OCI-LY7 (cell line): ENCODE data around the gene ZBP1. TPM values are rescaled to one million over a fixed set of nuclear protein-coding genes. Genes with fewer than 3 reads are reported as not detected.

Source experiments
- BruUV-seq: library from RNA; stranded (reverse); fragments of 400-500 nt; replicated peaks from 2 replicates; lab custom pipeline; 2021; lab: Mats Ljungman, UMichigan
- CTCF ChIA-PET: fragments of 300-600 bp; sonication (Branson Sonifier 250); formaldehyde crosslinking; loops from one replicate; lab custom pipeline; 2022; ENCODE audit warnings: antibody characterized with exemption; ENCODE audit not compliant: unreplicated experiment; lab: Charles Lee
- POLR2A ChIA-PET: fragments of 300-600 bp; sonication (Branson Sonifier 250); formaldehyde crosslinking; loops from one replicate; lab custom pipeline; 2022; ENCODE audit warnings: antibody characterized with exemption; lab: Charles Lee
- DNase-seq: peaks from one replicate; pipeline ENCODE4 v3.0.0-alpha.2; 2015; ENCODE audit warnings: low spot score
- H2AFZ ChIP-seq: fragments of 200-600 bp; sonication (generic), shearing (Covaris generic); 2 replicates; pipeline ENCODE4 v1.6.1; 2014; ENCODE audit warnings: mild to moderate bottlenecking, antibody characterized with exemption, low read length, moderate library complexity
- H3K27ac ChIP-seq: fragments of 200-600 bp; sonication (generic); 2 replicates; pipeline ENCODE4 v1.5.1; 2014; ENCODE audit warnings: mixed run types, low read depth, mild to moderate bottlenecking, moderate library complexity, low read length, inconsistent platforms; ENCODE audit not compliant: poor library complexity, severe bottlenecking
- H3K36me3 ChIP-seq: fragments of 200-600 bp; sonication (generic); 2 replicates; pipeline ENCODE4 v1.6.1; 2014; ENCODE audit warnings: mild to moderate bottlenecking, antibody characterized with exemption, low read length, moderate library complexity, mixed read lengths; ENCODE audit not compliant: insufficient read depth
- H3K4me1 ChIP-seq: fragments of 200-600 bp; sonication (generic); 2 replicates; pipeline ENCODE4 v1.5.1; 2014; ENCODE audit warnings: mild to moderate bottlenecking, low read length; ENCODE audit not compliant: insufficient read depth, poor library complexity, severe bottlenecking
- H3K4me2 ChIP-seq: fragments of 200-600 bp; sonication (generic); 2 replicates; pipeline ENCODE4 v1.6.1; 2014; ENCODE audit warnings: mild to moderate bottlenecking, low read length
- H3K4me3 ChIP-seq: fragments of 200-600 bp; sonication (generic); 2 replicates; pipeline ENCODE4 v1.5.1; 2014; ENCODE audit warnings: mild to moderate bottlenecking, low read depth, low read length; ENCODE audit not compliant: poor library complexity, severe bottlenecking
- H3K79me2 ChIP-seq: fragments of 200-600 bp; sonication (generic); 2 replicates; pipeline ENCODE4 v1.6.1; 2016; ENCODE audit warnings: low read depth, mild to moderate bottlenecking, low read length, moderate library complexity, mixed read lengths; ENCODE audit not compliant: insufficient read depth
- H3K9me2 ChIP-seq: fragments of 200-600 bp; sonication (generic); 2 replicates; pipeline ENCODE4 v1.6.1; 2016; ENCODE audit warnings: mild to moderate bottlenecking, low read length, mixed read lengths; ENCODE audit not compliant: insufficient read depth
- H3K9me3 ChIP-seq: fragments of 200-600 bp; sonication (generic); 2 replicates; pipeline ENCODE4 v1.6.1; 2014; ENCODE audit warnings: mild to moderate bottlenecking, mixed run types, low read length, mixed read lengths
- H4K20me1 ChIP-seq: fragments of 200-600 bp; sonication (generic); 2 replicates; pipeline ENCODE4 v1.6.1; 2014; ENCODE audit warnings: mild to moderate bottlenecking, antibody characterized with exemption, low read length, moderate library complexity, mixed read lengths; ENCODE audit not compliant: insufficient read depth
- EZH2phosphoT487 ChIP-seq: fragments of 200-600 bp; sonication (generic); IDR thresholded peaks from 2 replicates; pipeline ENCODE4 v1.6.1; 2018; ENCODE audit warnings: low read depth, borderline replicate concordance, mild to moderate bottlenecking, mixed run types, antibody characterized with exemption, low read length, moderate library complexity, mixed read lengths
- intact Hi-C: fragments of 100-400 bp; cut with micrococcal nuclease; formaldehyde crosslinking; loops from one replicate; pipeline ENCODE4 v1.10.0; 2022; ENCODE audit not compliant: unreplicated experiment
- total RNA-seq, 2 experiments: library from RNA; depleted of rRNA in 1 of 2; stranded (reverse); fragments of >200 nt in 1 of 2; shearing (Covaris generic) in 1 of 2; gene quantifications; 2 replicates each; pipeline ENCODE4 v1.2.3, GENCODE V29; 2014 to 2022
- TF ChIP-seq, protein P1 (sequence below): fragments of 200-600 bp; sonication (generic); conservative IDR thresholded peaks from 2 replicates; pipeline ENCODE4 v1.5.1; 2014; ENCODE audit warnings: mild to moderate bottlenecking, antibody characterized with exemption, low read length, moderate library complexity, mixed read lengths

Gene ZBP1
- total RNA-seq, 2 experiments from 2014 or later, result 1.5 to 3.7 TPM

DNA sequence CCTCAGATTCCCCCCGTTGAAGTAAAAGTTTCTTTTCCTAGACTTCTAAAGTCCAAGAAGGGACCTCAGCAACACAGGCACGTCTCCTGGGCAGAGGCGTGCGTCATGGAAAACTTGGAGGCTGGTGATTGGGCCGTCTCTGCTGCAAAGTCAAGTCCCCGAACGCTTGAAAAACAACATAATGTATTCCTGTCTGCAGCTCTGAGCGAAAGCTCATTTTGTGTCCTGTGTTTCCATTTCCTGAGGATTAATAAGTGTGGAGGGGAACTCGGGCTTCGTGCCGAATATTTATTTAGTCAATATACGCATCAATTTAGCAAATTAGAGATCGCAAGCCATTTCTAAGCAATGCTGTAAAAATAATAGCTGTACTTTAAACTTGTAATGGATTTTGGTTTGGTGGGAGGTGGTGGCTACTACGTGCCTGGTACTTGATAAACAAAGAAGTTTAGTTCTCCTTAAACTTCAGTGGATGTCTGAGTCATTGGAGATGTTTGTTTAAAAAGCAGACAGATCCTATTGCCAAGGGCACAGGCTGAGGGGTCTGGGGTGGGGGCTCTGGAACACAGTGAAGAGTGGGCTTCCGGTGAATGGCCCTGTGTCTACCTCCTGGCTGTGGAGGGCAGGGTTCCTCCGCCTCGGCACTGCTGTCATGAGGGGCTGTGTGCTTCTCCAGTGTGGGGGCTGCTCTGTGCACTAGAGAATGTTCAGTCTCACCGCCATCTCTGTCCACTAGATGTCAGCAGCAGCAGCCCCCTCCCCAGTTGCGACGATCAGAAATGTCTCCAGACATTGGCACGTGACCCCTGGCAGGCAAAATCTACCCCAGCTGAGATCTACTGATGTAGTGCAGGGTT is 37.6 kb downstream of the ZBP1 start:
- ChIA-PET CTCF (no interaction called here), POLR2A (no interaction called here)
- Histone ChIP-seq H3K9me2 (no peaks in the 10 kb centered on the region), H2AFZ (no peak overlapping the region), H3K4me3 (no peak overlapping the region), H4K20me1 (no peaks in the 10 kb centered on the region; the same call in 1 of the 2 replicates), H3K9me3 (peaks cover 5% of the 10 kb centered on the region; the same call in 1 of the 2 replicates), H3K36me3 (no peaks in the 10 kb centered on the region), H3K4me1 (peaks cover 15% of the 10 kb centered on the region), H3K4me2 (no peak overlapping the region), H3K79me2 (no peaks in the 10 kb centered on the region), H3K27ac (no peak overlapping the region)
- TF ChIP-seq, protein P1, sequence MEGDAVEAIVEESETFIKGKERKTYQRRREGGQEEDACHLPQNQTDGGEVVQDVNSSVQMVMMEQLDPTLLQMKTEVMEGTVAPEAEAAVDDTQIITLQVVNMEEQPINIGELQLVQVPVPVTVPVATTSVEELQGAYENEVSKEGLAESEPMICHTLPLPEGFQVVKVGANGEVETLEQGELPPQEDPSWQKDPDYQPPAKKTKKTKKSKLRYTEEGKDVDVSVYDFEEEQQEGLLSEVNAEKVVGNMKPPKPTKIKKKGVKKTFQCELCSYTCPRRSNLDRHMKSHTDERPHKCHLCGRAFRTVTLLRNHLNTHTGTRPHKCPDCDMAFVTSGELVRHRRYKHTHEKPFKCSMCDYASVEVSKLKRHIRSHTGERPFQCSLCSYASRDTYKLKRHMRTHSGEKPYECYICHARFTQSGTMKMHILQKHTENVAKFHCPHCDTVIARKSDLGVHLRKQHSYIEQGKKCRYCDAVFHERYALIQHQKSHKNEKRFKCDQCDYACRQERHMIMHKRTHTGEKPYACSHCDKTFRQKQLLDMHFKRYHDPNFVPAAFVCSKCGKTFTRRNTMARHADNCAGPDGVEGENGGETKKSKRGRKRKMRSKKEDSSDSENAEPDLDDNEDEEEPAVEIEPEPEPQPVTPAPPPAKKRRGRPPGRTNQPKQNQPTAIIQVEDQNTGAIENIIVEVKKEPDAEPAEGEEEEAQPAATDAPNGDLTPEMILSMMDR, result peak; percentile 82
- no peak for TF ChIP-seq EZH2phosphoT487
- DNase-seq, result peak; percentile 45
- intact Hi-C loops, result no loop called here
- BruUV-seq, result no TSS peak

DNA sequence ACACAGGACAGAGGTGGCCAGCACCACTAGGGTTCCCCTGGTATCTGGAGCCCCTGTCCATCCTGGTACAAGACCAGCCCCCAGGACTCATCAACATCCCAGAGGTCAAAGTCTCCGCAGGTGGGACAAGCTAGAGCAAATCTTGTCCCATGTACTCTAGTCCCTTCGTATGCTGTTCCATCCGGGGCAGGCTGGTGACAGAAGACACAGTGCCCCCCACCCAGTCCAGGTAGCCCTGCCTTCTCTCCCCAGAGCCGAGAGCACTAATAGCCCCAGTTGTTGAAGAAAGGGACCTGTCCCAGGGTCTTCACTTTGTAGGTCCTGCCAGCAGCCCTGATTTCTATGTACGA is 38.2 kb downstream of the ZBP1 start:
- Histone ChIP-seq H3K4me2 (no peak overlapping the region), H3K9me2 (no peaks in the 10 kb centered on the region), H3K4me3 (no peak overlapping the region), H3K27ac (no peak overlapping the region), H4K20me1 (no peaks in the 10 kb centered on the region; the same call in 1 of the 2 replicates), H3K9me3 (no peaks in the 10 kb centered on the region), H3K79me2 (no peaks in the 10 kb centered on the region), H2AFZ (no peak overlapping the region), H3K36me3 (no peaks in the 10 kb centered on the region), H3K4me1 (peaks cover 15% of the 10 kb centered on the region)
- DNase-seq, result no peak
- CTCF ChIA-PET, result no interaction called here
- TF ChIP-seq, protein P1, result no peak
- TF ChIP-seq EZH2phosphoT487, result no peak
- intact Hi-C loops, result no loop called here
- BruUV-seq, result no TSS peak
- POLR2A ChIA-PET, result no interaction called here
